NCI-H2171 treated with DMSO at 0.1 percent for 48 hours (cell line): ENCODE results near the gene STBD1.
"Not testable (repeated sequence)": the region's sequence is repeated elsewhere in the genome, so short reads cannot be mapped to it uniquely, and the experiment has no call there.

ENCODE experiments used
- DNase-seq: peaks from one replicate; lab custom pipeline; 2025; lab: John Stamatoyannopoulos, UW

Gene STBD1

DNA sequence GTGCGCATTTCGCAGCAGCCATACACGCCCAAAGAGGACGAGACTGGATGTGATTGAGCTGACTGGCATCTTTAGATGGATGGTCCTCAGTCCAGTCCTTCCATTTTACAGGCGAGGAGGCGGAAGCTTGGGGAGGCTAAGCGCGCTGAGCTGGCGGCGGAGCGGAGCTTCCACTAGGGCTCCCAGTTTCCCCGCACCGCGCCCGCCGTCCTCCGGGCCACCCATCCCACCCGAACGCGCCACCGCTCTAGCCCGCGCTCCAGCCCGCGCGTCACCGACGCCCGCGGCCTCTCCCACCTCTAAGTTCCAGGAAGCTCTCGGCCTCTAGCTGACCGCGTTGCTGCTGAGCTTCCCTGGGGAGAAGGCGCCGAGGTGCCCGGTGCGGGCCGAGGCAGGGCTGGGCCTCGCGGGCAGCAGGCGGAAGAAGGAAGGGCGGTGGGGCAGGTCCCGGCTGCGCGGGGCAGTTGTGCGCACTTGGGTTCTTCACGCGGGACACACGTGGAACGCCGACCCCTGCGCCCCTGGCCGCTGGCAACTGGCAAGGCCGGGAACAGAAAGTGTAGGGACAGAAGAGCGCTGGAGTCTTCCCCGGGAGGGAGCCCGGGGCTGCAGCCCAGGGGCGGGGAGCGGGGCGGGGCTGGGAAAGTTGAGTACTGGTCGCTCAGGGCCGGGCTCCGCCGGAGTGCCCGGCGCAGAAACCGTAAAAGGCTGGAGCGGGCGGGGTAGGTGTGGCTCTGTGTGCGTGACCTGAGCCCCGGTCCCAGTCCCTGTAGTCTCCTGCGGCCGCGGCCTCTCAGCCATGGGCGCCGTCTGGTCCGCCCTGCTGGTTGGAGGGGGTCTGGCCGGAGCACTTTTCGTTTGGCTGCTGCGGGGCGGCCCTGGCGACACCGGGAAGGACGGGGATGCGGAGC lies at the start of gene STBD1:
Gene STBD1, plus strand, starts transcription at position 763 of the 911 bp plus-strand sequence. Its CDS starts 37 bp downstream, at position 800.
- DNase-seq = no peak

DNA sequence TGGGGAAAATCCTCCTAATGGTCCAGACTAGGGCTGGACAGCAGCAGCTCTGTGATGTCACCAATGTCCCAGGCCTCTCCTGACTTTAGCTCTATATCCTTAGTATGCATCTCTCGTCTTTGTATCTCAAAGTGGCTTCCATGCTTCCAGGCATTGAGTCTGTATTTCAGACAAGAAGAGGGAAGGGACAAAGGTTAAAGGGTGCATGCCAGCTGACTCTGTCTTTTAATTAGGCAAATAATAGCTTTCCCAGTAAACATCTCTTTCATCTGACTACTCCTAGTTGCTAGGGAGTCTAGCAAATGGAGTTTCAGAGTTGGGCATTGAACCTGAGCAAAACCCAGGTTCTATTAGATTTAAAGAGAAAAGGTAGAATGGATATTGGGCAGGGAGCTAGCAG lies 49.6 kb upstream of the STBD1 start:
- DNase-seq = no peak

DNA sequence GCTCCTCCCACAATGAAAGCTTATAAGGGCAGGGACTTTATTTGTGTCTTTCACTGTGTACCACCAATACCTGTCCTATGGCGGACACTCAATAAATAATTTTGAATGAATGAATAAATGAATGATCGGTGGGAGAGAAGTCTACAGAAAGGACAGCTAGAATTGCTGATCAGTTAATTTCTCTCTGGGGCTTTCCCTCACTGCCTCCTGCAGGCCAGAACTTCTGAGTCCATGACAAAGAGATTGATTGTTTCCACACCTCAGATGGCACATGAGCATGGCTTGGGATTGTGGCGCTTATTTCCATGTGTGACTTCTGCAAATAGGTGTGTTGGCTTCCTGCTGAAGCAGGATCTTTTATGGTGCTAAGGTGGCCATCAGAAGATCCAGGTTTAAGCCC lies 48.7 kb upstream of the STBD1 start:
- no peak for DNase-seq

- no peak for DNase-seq
Measured at GRCh38 chr4:76260571-76260970, 46.0 kb upstream of the STBD1 start.

DNA sequence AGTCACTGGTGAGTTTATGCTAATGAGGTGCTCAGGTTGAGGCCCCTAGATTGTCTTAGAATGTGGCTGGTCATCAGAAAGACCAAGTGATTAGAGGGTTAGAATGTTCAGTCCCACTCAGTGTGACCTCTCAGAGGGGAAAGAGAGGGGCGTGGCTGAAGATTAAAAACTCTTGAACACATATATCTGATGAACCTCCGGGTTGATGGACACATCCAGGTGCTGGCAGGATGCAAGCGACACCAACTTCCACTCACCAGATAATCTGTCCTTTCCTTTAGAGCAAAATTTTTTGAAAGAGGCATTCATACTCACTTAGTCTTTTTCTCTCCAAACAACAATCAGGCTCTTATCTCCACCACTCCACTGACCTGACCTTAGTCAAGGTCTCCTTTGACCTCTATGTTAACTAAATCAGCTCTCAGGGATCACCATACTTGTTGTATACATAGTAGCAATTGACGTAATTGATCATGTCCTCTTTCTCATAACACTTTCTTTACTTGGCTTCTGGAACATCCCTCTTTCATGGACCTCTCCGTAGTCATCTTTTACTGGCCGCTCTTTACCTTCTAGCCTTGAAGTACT lies 40.8 kb upstream of the STBD1 start:
- DNase-seq = no peak

- DNase-seq = no peak
Measured at GRCh38 chr4:76266627-76267026, 39.9 kb upstream of the STBD1 start.

DNA sequence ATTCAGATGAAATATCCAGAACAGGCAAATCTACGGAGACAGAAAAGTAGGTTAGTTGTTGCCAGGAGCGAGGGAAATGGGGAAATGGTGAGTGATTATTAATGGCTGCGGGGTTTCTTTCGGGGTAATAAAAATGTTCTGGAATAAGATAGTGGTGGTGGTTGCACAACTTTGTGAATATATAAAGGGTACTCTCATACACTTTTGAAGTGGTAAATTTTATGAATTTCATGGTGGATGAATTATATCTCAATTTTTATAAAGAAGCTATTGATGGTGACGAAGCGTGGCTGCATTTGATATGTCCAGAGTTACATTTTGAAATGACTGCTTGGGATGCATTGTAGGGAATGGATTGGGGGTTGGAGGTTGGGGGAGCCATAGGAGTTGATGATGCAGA lies 38.7 kb upstream of the STBD1 start:
- DNase-seq = no peak

DNA sequence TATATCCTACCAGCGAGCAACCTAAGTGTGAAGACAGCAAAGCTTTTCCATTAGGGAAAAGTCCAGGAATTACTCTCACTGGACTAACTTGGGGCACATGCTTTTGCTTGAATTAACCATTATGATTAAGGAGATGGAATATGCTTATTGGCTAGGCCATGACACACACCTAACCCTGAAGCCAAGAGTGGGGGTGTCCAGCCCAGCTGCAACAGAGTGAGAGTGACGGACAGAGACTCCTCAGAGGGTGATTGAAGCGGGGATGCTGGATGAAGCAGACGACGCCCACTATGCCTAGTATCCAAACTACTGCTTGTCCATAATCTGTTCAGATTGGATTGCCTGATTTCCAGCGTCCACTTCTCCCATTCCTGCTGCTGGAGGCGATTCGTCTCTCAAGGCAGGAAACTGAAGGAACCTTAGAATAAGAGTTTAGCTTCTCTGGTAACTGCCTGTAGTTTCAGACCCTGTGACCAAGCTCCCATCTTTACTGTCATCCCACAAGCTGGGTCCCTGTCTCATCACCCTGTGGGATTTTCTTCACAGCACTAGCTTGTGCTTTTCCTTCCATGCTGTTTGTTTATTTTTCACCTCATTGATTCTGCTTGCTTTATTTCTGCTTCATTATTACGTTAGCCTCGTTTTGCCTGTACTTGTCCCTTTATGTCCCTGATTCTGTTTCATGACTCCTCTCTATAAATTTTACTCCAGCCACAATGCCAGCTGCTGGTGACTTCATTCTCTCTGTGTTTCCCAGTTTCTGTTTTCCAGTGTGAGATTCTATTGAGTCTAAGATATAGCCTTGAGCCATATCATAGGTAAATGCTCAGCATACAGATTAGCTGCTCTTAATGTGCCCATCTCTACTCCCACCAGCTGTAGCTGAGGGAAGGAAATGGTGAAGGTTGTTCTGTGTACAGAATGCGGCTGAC lies 36.0 kb upstream of the STBD1 start:
- DNase-seq = peak; percentile 23

GRCh38 chr4:76271248-76271647 lies 35.3 kb upstream of the STBD1 start:
- DNase-seq = no peak

GRCh38 chr4:76272073-76272472 lies 34.5 kb upstream of the STBD1 start:
- DNase-seq = no peak

DNA sequence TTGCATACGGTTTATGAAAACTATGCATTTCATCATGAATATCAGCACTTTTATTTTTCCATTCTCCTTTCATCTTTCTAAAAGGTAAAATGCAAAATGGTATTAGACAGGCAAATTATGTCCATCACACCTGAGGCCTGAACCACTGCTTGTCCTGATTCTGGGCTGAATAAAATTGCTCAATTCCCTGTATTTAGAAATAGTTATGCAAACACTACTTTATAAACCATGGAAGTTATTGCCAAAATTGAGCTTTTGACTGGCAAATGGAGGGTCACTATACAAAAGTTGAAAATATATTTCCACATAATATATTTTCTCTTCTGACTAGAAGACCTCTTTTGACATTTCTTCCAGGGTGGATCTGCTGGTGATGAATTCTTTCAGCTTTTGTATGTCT lies 34.0 kb upstream of the STBD1 start:
- no peak for DNase-seq

DNA sequence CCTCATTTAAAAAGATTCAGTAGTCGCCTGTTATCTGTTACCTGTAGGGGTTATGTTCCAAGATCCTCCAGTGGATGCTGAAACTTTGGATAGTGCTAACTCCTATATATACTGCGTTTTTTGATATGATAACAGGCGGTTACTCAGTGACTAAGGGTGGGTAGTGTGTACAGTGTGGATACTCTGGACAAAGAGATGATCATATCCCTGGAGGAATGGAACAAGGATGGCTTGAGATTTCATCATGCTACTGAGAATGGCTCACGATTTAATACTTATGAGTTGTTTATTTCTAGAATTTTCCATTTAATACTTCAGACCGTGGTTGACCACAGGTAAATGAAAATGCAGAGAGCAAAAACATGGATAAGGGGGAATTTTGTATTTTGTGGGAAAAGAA lies 33.5 kb upstream of the STBD1 start:
- DNase-seq = no peak

DNA sequence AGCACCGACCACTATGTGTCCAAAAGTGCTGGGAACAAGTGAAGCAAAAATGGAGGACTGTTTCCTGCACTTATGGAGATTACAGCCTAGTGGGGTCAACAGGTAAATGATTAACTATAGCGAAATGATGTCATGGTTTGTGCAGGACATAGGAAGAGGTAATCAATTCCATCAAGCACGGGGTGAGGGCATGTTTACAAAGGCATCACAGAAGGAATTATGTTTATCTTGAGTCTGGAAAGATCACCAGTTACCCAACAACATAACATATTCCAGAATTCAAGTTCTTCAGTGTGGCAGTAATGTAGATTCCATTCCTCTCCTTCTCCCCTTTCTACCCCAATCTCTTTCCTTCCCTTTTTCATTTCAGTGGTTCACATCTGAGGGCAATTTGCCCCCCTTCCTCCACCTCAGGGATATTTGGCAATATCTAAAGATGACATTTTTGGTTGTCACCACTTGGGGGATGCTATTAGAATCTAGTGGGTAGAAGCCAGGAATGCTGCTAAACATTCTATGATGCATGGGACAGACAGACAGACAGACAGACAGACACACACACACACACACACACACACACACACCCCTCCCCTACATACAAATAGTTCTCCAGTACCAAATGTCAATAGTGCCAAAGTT lies 30.9 kb upstream of the STBD1 start:
- DNase-seq = no peak

DNA sequence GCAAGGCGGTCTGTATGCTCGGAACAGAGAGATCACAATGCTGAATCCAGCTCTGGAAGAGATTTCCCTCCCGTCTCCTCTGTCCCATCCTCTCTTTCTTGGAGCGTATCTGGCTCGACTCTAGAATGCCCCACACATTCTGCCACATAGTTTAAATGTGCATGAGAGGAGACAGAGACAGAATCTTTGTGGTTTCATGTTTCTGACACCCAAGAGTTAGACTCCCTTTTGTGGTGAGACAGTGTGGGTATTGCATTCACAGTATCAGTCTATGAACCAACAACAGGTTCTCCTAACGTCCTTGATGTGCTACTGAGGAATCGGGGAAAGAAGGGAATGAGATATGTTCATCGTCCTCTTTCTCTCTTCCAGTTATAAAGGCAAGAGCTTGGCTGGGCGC lies 29.7 kb upstream of the STBD1 start:
- DNase-seq = no peak

- DNase-seq = no peak
Measured at GRCh38 chr4:76277667-76278066, 28.9 kb upstream of the STBD1 start.

DNA sequence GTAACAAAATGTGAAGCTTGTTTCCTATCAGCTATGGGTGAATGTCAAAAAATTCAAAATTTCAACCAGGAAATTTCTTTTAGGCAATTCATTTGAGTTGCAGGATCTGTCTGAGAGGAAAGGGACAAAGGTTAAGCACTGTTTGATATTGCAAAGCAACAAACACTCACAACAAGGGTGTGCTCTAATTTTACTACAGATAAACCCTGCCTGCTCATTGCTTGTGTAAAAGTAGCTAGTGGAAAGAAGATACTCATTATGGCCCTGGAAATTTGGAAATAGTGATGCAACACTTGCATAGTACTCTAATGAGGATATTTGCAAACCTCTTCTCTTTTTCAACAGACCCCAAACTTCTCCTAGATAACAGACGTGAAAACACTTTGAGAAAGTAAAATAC lies 27.9 kb upstream of the STBD1 start:
- DNase-seq = no peak

GRCh38 chr4:76279462-76279861 lies 27.1 kb upstream of the STBD1 start:
- DNase-seq = no peak

DNA sequence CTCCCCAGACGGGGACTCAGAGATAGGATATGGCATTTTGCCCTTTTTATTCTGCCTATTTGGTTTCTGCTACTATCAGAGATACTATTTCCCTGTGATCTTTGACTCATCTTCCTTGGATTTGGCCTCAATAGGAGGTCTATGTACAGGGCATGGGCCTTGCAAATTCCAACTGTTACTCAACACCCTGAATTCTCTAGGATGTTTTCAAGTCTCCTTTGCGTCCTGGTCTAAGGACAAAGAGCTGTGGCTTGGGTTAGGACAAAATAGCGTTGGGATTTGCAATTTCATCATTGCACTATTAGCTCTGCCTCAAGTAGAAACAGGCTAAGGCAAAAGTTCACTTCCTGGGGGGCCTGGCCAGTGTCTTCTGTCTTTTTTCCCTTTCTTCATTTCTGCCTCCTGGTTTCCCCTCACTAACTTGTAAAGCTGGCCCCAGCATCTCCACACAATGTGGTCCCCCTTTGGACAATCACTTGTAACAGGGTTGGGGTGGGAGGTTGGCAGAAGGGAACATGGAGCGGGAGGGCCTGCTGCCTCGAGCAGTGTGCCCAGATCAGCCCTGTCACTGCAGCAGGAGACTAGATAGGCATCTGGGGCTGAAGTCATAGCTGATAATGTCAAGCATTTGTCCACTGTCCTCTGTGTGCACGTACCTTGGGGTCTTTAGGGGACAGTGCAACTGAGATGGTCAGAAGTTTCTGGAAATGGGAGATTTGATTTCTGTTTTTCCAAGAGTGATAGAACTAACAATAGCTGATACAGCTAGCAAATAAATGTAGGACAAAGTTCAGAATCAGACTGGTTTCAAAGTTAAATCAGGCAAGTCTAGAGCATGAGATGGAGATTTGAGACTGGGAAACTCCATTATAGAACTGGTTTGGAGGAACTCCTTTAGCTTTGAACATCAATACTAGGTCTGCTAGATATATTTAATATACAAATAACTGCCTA lies 25.8 kb upstream of the STBD1 start:
- no peak for DNase-seq

GRCh38 chr4:76281594-76281993 lies 24.9 kb upstream of the STBD1 start:
- DNase-seq = not testable (repeated sequence)

- no peak for DNase-seq
Measured at GRCh38 chr4:76282941-76283689, 23.4 kb upstream of the STBD1 start.
